HepG2 (cell line): Measurements from ENCODE around the gene PLEKHG5. TPM values are rescaled to one million over a fixed set of nuclear protein-coding genes. Genes with fewer than 3 reads are reported as not detected.

Experiments
- AKNA ChIP-seq: sonication (generic); formaldehyde crosslinking; IDR thresholded peaks from 2 replicates; pipeline ENCODE4 v1.4.0; 2020; ENCODE audit warnings: missing genetic modification reagents, borderline replicate concordance
- DR1 ChIP-seq: sonication (generic); formaldehyde crosslinking; IDR thresholded peaks from 2 replicates; pipeline ENCODE4 v1.8.0; 2021; ENCODE audit warnings: mild to moderate bottlenecking, missing genetic modification reagents, inconsistent platforms
- ERF ChIP-seq: IDR thresholded peaks from 2 replicates; pipeline ENCODE4 v1.6.1; 2018; ENCODE audit warnings: missing biosample characterization, missing genetic modification reagents
- FIP1L1 ChIP-seq: fragments of 200-400 bp; formaldehyde crosslinking; IDR thresholded peaks from 2 replicates; pipeline ENCODE4 v1.6.1; 2018; ENCODE audit warnings: low read depth, mild to moderate bottlenecking, low read length, moderate library complexity, borderline replicate concordance; ENCODE audit not compliant: insufficient read depth
- IRF9 ChIP-seq: sonication (generic); formaldehyde crosslinking; IDR thresholded peaks from 2 replicates; pipeline ENCODE4 v1.8.0; 2022; ENCODE audit warnings: missing genetic modification reagents, mild to moderate bottlenecking, borderline replicate concordance
- KDM3A ChIP-seq: IDR thresholded peaks from 2 replicates; pipeline ENCODE4 v1.6.1; 2018; ENCODE audit warnings: low read depth, missing compliant biosample characterization
- KDM5B ChIP-seq: sonication (generic); formaldehyde crosslinking; IDR thresholded peaks from 2 replicates; pipeline ENCODE4 v1.4.0; 2020; ENCODE audit warnings: missing genetic modification reagents, mild to moderate bottlenecking, borderline replicate concordance
- MIER2 ChIP-seq: IDR thresholded peaks from 2 replicates; pipeline ENCODE4 v1.6.1; 2016; ENCODE audit warnings: missing biosample characterization, missing genetic modification reagents
- NR0B2 ChIP-seq: sonication (generic); formaldehyde crosslinking; IDR thresholded peaks from 2 replicates; pipeline ENCODE4 v1.4.0; 2020; ENCODE audit warnings: mild to moderate bottlenecking, missing genetic modification reagents
- PLRG1 ChIP-seq: fragments of 450-650 bp; conservative IDR thresholded peaks from 2 replicates; pipeline ENCODE4 v1.6.1; 2016
- PRMT3 ChIP-seq: sonication (generic); formaldehyde crosslinking; IDR thresholded peaks from 2 replicates; pipeline ENCODE4 v1.8.1; 2022; ENCODE audit warnings: low read depth, mild to moderate bottlenecking, moderate library complexity, missing genetic modification reagents, borderline replicate concordance
- RFX5 ChIP-seq: IDR thresholded peaks from 2 replicates; pipeline ENCODE4 v1.6.1; 2011; ENCODE audit warnings: low read depth, low read length, improper control_type of control experiment
- RFXANK ChIP-seq: IDR thresholded peaks from 2 replicates; pipeline ENCODE4 v1.6.1; 2016
- SALL1 ChIP-seq: sonication (generic); formaldehyde crosslinking; IDR thresholded peaks from 2 replicates; pipeline ENCODE4 v1.8.0; 2022; ENCODE audit warnings: mild to moderate bottlenecking, missing genetic modification reagents
- SIN3B ChIP-seq: fragments of 150-350 bp; IDR thresholded peaks from 2 replicates; pipeline ENCODE4 v1.6.1; 2014; ENCODE audit warnings: low read length
- STAG1 ChIP-seq: sonication (generic); formaldehyde crosslinking; IDR thresholded peaks from 2 replicates; pipeline ENCODE4 v1.4.0; 2020; ENCODE audit warnings: missing genetic modification reagents
- STAT6 ChIP-seq: sonication (generic); formaldehyde crosslinking; IDR thresholded peaks from 2 replicates; pipeline ENCODE4 v1.4.0; 2020; ENCODE audit warnings: missing genetic modification reagents, mild to moderate bottlenecking, borderline replicate concordance
- TSC22D2 ChIP-seq: sonication (generic); formaldehyde crosslinking; IDR thresholded peaks from 2 replicates; pipeline ENCODE4 v1.5.1; 2020; ENCODE audit warnings: missing genetic modification reagents, mild to moderate bottlenecking, borderline replicate concordance
- ZFP37 ChIP-seq: sonication (generic); formaldehyde crosslinking; IDR thresholded peaks from 2 replicates; pipeline ENCODE4 v1.4.0; 2020; ENCODE audit warnings: missing genetic modification reagents, borderline replicate concordance
- ZMYM3 ChIP-seq: sonication (generic); formaldehyde crosslinking; IDR thresholded peaks from 2 replicates; pipeline ENCODE4 v1.5.1; 2020; ENCODE audit warnings: mild to moderate bottlenecking, missing genetic modification reagents
- ZNF260 ChIP-seq: sonication (generic); formaldehyde crosslinking; IDR thresholded peaks from 2 replicates; pipeline ENCODE4 v1.4.0; 2020; ENCODE audit warnings: missing genetic modification reagents, low read depth, mild to moderate bottlenecking, borderline replicate concordance
- ZNF850 ChIP-seq: sonication (generic); formaldehyde crosslinking; conservative IDR thresholded peaks from 2 replicates; pipeline ENCODE4 v1.9.0; 2021; ENCODE audit warnings: mild to moderate bottlenecking, missing genetic modification reagents
- polyA plus RNA-seq, 8 experiments: library from polyadenylated mRNA; depleted of rRNA in 3 of 8; stranded (reverse) in 7 of 8; unstranded in 1 of 8; fragments of >200 nt; fragmentation: Illumina TruSeq in 4 of 8; extraction: Trizol in 4 of 8; gene quantifications; 2 replicates each; pipeline versions ENCODE4 v1.2.1 to v1.2.3, GENCODE V29; 2011 to 2016; ENCODE audit warnings: low read depth in 4 of 8, missing spikeins in 1 of 8, mixed read lengths in 1 of 8; ENCODE audit not compliant: insufficient read depth in 1 of 8
- total RNA-seq, 5 experiments: library from RNA; depleted of rRNA; stranded (reverse); fragments of >200 nt; fragmentation: Illumina TruSeq; extraction: Trizol; gene quantifications; 2 replicates each; pipeline ENCODE4 v1.2.3, GENCODE V29; 2016; ENCODE audit warnings: low read depth in 1 of 5

PLEKHG5 gene
- total and polyA plus RNA-seq, 2 of the 13 experiments (the other 11 are each of a cell fraction or from before 2014, with no cell fraction given), result 1.9 to 3.5 TPM

- no peak for TF ChIP-seq ZNF260 (CRISPR knock-in tag)
- no peak for TF ChIP-seq KDM3A (CRISPR knock-in tag)
- TF ChIP-seq PRMT3 (CRISPR knock-in tag), result no peak
- no peak for TF ChIP-seq STAG1 (CRISPR knock-in tag)
- TF ChIP-seq RFXANK (CRISPR knock-in tag), result no peak
- no peak for TF ChIP-seq MIER2 (CRISPR knock-in tag)
- no peak for TF ChIP-seq AKNA (CRISPR knock-in tag)
- no peak for TF ChIP-seq DR1 (CRISPR knock-in tag)
- no peak for TF ChIP-seq STAT6 (CRISPR knock-in tag)
- no peak for TF ChIP-seq FIP1L1
- TF ChIP-seq KDM5B (CRISPR knock-in tag), result no peak
- no peak for TF ChIP-seq ZFP37 (CRISPR knock-in tag)
- TF ChIP-seq ZNF850 (CRISPR knock-in tag), result no peak
- TF ChIP-seq ERF (CRISPR knock-in tag), result no peak
- TF ChIP-seq ZMYM3 (CRISPR knock-in tag), result peak; percentile 54; the same call in 1 of the 2 replicates
- TF ChIP-seq SALL1 (CRISPR knock-in tag), result no peak; the same call in 1 of the 2 replicates
- TF ChIP-seq RFX5, result no peak
- TF ChIP-seq NR0B2 (CRISPR knock-in tag), result no peak
- no peak for TF ChIP-seq SIN3B
- no peak for TF ChIP-seq PLRG1
- no peak for TF ChIP-seq IRF9 (CRISPR knock-in tag)
- TF ChIP-seq TSC22D2 (CRISPR knock-in tag), result no peak
Observed at GRCh38 chr1:6462412-6463119, 28.9 kb downstream of the PLEKHG5 start (continued).
